ENCODE results near the gene KCND3.

DNA sequence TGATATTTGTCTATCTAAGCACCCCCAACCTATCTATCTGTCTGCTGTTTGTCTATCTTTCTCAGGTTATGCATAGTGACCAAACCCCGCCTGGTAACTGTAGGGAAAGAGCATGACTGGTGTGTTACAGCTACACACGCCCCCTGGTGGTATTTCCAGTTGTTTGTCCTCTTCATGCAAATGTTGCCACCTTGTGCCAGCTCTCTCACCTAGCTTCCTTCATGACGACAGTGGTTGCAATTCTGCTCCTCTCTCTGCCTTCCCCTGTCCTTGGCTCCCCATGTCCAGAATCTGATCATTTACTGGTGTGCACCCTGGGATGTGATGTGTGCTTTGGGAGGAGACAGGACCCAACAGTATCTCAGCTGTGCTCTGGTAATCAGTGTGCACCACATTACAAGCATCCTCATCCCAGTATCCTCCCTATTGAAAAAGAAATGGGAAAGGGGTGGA lies 242.2 kb downstream of the KCND3 start:
- TF ChIP-seq POLR2AphosphoS5 (IDR thresholded peaks at IDR 0.05; ENCODE audit: low read depth, low read length) (no peak), TAF1 (IDR thresholded peaks at IDR 0.05; ENCODE audit: borderline replicate concordance, low read depth, low read length) (no peak), POLR2A (IDR thresholded peaks at IDR 0.05; ENCODE audit: low read depth, low read length) (no peak)

Data from GM12892 (cell line).